ENCODE data around the gene POC5. TPM values are rescaled to one million over a fixed set of nuclear protein-coding genes. Genes with fewer than 3 reads are reported as not detected.

The POC5 gene
- total RNA-seq, 1 experiment from 2014 or later = 12.7 TPM

GRCh38 chr5:75694781-75695180 is 22.5 kb downstream of the POC5 start:
- no peak for TF ChIP-seq CTCF (IDR thresholded peaks at IDR 0.05; ENCODE audit: insufficient read depth in 1 of 2, low read depth in 1 of 2, low read length in 1 of 2, severe bottlenecking in 1 of 2, unreplicated experiment in 1 of 2)
- no peak overlapping the region for H3K4me3 Mint-ChIP-seq (ENCODE audit: unreplicated experiment)
- POLR2A ChIA-PET = no interaction called here
- H3K27me3 ChIP-seq (replicated peaks; ENCODE audit: control insufficient read depth, insufficient read depth, low read length) = no peaks in the 10 kb centered on the region
- H3K4me1 Mint-ChIP-seq (ENCODE audit: low read depth, unreplicated experiment) = no peaks in the 10 kb centered on the region
- H3K9me3 Mint-ChIP-seq (ENCODE audit: unreplicated experiment) = no peaks in the 10 kb centered on the region
- CTCF ChIA-PET = no interaction called here
- BruUV-seq (replicated peaks) = no TSS peak
- no peaks in the 10 kb centered on the region for H3K27me3 Mint-ChIP-seq (ENCODE audit: insufficient read depth, unreplicated experiment)
- H3K4me3 ChIP-seq (ENCODE audit: low read depth, low read length) = no peak overlapping the region
- no peaks in the 10 kb centered on the region for H3K36me3 ChIP-seq (ENCODE audit: control insufficient read depth, insufficient read depth, low read length)
- no peak overlapping the region for H3K27ac Mint-ChIP-seq (ENCODE audit: unreplicated experiment)
- intact Hi-C loops (cut with micrococcal nuclease; ENCODE audit: unreplicated experiment) = no loop called here
- no peaks in the 10 kb centered on the region for H3K4me1 ChIP-seq
- DNase-seq = no peak
- no peaks in the 10 kb centered on the region for H3K9me3 ChIP-seq
- H3K36me3 Mint-ChIP-seq (ENCODE audit: insufficient read depth, unreplicated experiment) = peaks cover 27% of the 10 kb centered on the region

DNA sequence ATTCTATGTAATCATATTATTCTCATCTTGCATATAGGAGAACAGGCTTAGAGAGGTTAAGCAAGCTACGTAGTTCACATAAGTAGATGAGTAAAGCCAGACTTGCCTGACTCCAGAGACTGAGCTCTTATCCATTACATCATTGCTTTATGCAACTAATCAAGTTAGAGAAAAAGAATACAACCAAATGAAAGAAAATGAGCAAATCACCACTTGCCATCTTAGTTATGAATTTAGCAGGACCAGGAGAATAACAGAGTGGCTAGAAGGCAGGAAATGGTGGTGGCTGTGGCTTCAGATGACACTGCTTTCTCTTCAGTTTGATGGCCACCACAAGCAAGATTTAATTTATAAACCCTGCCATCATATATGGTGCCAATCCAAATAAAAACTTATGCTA is 26.6 kb downstream of the POC5 start:
- H3K9me3 ChIP-seq = no peaks in the 10 kb centered on the region
- ChIA-PET POLR2A (no interaction called here), CTCF (no interaction called here)
- Mint-ChIP-seq H3K27me3 (ENCODE audit: insufficient read depth, unreplicated experiment) (no peaks in the 10 kb centered on the region), H3K27ac (ENCODE audit: unreplicated experiment) (no peak overlapping the region), H3K9me3 (ENCODE audit: unreplicated experiment) (no peaks in the 10 kb centered on the region), H3K4me1 (ENCODE audit: low read depth, unreplicated experiment) (no peaks in the 10 kb centered on the region), H3K4me3 (ENCODE audit: unreplicated experiment) (no peak overlapping the region), H3K36me3 (ENCODE audit: insufficient read depth, unreplicated experiment) (peaks cover 24% of the 10 kb centered on the region)
- TF ChIP-seq CTCF (IDR thresholded peaks at IDR 0.05; ENCODE audit: insufficient read depth in 1 of 2, low read depth in 1 of 2, low read length in 1 of 2, severe bottlenecking in 1 of 2, unreplicated experiment in 1 of 2) = no peak
- no peaks in the 10 kb centered on the region for H3K4me1 ChIP-seq
- no peak overlapping the region for H3K4me3 ChIP-seq (ENCODE audit: low read depth, low read length)
- DNase-seq = no peak
- no TSS peak for BruUV-seq (replicated peaks)
- no peaks in the 10 kb centered on the region for H3K27me3 ChIP-seq (replicated peaks; ENCODE audit: control insufficient read depth, insufficient read depth, low read length)
- intact Hi-C loops (cut with micrococcal nuclease; ENCODE audit: unreplicated experiment) = no loop called here
- no peaks in the 10 kb centered on the region for H3K36me3 ChIP-seq (ENCODE audit: control insufficient read depth, insufficient read depth, low read length)

DNA sequence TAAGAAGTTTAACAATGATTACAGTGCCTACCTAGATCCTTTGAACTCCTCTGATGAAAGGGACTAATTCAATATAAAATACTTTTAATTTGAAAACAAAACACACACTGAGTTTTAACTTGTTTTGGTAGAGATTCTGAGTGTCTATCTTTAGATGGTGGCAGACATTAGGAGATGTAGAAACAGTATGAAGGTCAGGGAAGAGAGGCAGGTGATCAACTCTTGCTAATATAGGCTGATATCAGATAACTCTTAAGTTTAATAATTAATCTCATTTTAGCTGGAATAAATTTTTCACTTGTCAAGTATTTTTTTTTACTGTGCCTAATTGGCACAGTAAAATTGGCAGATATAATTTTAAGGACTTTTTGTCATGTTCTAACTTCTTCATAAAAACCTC is 30.8 kb downstream of the POC5 start:
- BruUV-seq (replicated peaks) = no TSS peak
- H3K4me3 Mint-ChIP-seq (ENCODE audit: unreplicated experiment) = no peak overlapping the region
- H3K36me3 Mint-ChIP-seq (ENCODE audit: insufficient read depth, unreplicated experiment) = peaks cover 21% of the 10 kb centered on the region
- H3K9me3 ChIP-seq = no peaks in the 10 kb centered on the region
- no peaks in the 10 kb centered on the region for H3K9me3 Mint-ChIP-seq (ENCODE audit: unreplicated experiment)
- ChIA-PET CTCF (no interaction called here), POLR2A (no interaction called here)
- H3K4me1 Mint-ChIP-seq (ENCODE audit: low read depth, unreplicated experiment) = no peaks in the 10 kb centered on the region
- H3K4me3 ChIP-seq (ENCODE audit: low read depth, low read length) = no peak overlapping the region
- no peak overlapping the region for H3K27ac Mint-ChIP-seq (ENCODE audit: unreplicated experiment)
- intact Hi-C loops (cut with micrococcal nuclease; ENCODE audit: unreplicated experiment) = no loop called here
- peaks cover 1% of the 10 kb centered on the region; the same call in 1 of the 2 replicates for H3K36me3 ChIP-seq (ENCODE audit: control insufficient read depth, insufficient read depth, low read length)
- no peak for DNase-seq
- H3K4me1 ChIP-seq = no peaks in the 10 kb centered on the region
- no peaks in the 10 kb centered on the region for H3K27me3 Mint-ChIP-seq (ENCODE audit: insufficient read depth, unreplicated experiment)
- no peaks in the 10 kb centered on the region for H3K27me3 ChIP-seq (replicated peaks; ENCODE audit: control insufficient read depth, insufficient read depth, low read length)
- no peak for TF ChIP-seq CTCF (IDR thresholded peaks at IDR 0.05; ENCODE audit: insufficient read depth in 1 of 2, low read depth in 1 of 2, low read length in 1 of 2, severe bottlenecking in 1 of 2, unreplicated experiment in 1 of 2)

Data from Caco-2 (cell line).